Umbilical cord (tissue), 2 donors: Measurements from ENCODE around the gene USP2. TPM values are rescaled to one million over a fixed set of nuclear protein-coding genes. Genes with fewer than 3 reads are reported as not detected.

Source experiments
- DNase-seq: peaks from one replicate; pipeline ENCODE4 v3.0.0-alpha.2; 2015; ENCODE audit warnings: low spot score
- total RNA-seq: library from RNA; depleted of rRNA; stranded (reverse); fragments of >200 nt; gene quantifications from one replicate; pipeline ENCODE4 v1.2.3, GENCODE V29; 2014; ENCODE audit warnings: low replicate concordance; ENCODE audit not compliant: insufficient read depth

Gene USP2
- total RNA-seq, 1 donor from 2014 or later = 2.9 TPM

DNA sequence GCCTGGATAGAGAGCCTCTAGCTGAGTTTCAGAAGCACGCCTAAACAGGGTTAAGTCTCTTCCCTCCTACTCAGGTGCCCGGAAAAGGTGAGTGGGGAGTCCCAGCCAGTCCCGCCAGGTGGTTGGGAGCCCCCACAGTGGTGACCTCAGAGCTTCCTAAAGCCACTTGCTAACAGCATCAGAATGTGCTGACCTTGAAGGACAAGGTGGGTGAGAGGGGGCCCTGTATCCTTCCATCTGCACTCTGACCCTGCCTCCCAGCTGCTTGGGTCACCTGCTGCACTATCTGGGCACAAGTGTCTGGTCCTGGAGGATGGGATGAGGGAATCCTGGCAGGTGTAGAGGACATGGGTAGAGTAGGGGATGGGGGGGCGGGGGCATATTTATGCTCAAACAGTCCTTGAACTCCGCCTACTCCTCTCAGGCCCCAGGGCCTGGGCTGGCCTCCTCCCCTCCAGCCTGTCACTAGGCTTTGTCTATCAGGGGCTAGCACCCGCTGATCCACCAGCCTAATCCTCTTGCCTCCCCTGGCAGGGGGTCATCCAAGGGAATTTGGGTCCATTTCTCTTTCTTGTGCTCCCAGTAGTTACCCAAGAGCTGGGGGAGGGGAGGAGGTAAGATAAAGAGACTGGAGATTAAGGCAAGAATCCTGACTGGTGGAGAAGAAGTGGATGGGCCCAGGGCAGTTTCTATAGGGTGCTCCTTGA, 3.4 kb downstream of the USP2 start:
- DNase-seq = no peak

- no peak for DNase-seq
Observed at GRCh38 chr11:119377112-119377901, 4.2 kb downstream of the USP2 start.

DNA sequence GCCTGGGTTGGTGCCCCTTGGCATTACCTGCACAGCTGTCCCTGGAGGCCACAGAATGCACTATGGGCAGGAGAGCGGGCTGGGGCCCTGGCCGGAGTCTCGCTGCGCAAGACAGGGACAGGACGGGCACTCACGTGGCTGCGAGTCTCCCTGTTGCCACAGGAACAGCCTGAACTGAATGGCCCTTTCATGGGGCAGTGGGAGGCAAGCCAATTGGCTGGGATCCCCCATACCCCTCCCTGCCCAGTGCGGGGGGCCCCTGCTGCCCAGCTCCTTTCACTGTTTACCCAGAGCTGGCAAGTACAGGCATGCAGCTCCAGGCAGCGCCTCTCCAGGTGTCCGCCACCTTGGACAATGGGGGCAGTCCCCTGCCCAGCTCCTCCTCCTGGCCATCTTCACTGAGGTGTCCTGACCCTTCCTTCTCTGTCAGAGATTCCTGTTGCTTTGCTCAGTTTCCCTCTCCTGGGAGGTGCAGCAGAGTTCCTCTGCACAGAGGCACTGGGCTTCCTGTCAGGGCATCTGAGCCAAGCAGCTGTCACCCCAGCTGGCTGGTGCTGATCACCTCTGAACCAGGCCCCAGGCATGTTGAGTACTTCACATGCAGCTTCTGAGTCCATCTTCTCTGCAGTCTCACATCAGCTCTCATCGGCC, 5.2 kb downstream of the USP2 start:
- DNase-seq = no peak

- DNase-seq = peak; percentile 54
Observed at GRCh38 chr11:119375337-119376196, 5.9 kb downstream of the USP2 start.

DNA sequence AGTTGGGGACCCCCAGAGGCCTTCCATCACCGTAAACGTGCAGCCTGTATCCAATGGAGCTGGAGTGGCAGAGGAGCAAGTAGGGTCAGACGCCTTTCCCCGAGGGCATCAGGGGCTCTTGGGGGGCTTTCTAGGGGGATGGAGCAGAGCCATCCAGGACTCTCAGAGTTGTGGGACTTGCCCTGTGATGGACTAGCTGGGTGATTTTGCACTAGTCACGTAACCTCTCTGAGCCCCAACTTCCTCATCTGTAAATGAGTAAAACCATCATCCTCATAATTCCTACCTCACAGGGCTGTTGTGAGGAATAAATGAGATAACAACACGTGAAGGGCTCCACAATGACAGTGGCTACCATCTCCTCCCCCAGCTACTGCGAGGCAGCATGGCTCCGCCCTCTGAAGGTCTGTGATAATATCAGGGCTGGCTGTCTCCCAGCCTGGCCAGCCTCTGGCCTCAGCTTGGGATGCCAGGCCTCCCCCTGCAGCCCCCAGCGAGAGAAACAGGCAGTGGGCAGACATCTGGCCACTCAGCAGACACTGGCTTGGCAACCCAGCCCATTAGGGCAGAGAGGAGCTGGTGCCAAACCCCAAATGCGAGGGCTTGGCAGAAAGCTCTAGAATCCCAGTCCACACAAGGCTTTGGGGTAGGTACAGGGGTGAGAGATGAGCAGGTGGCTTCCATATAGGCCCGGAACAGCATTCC, 6.7 kb downstream of the USP2 start:
- DNase-seq = no peak

DNA sequence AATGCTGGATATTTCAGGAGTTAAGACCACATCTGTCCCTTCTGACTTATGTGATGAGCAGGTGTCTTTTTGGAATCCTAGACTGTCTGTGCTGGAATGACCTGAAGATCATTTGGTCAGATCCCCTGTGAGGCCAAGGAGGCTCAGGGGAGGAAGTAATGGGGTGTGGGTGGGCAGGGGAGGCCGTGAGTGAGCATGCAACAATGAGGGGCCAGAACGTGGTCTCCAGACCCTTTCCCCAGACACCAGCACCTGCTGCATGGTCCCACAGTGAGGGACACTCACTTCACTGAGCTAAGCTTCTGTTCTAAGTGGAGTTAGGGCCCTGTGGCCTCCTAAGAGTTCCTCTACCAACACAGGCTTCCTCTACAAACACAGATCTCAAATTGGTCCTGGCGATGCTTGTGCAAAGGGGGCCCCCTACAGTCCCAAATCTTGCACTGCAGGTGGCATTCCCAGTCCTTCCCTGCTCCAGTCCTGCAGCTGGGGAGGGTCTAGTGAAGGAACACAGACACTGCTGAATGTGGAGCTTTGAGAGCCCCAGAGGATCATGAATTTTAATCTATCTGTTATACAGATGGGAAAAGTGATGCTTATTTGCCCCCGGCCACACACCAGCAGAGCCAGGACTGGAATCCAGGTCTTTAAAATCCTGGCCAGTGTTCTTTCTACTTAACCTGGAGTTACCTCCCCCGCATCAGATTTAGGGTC, 7.4 kb downstream of the USP2 start:
- peak; percentile 76 for DNase-seq

DNA sequence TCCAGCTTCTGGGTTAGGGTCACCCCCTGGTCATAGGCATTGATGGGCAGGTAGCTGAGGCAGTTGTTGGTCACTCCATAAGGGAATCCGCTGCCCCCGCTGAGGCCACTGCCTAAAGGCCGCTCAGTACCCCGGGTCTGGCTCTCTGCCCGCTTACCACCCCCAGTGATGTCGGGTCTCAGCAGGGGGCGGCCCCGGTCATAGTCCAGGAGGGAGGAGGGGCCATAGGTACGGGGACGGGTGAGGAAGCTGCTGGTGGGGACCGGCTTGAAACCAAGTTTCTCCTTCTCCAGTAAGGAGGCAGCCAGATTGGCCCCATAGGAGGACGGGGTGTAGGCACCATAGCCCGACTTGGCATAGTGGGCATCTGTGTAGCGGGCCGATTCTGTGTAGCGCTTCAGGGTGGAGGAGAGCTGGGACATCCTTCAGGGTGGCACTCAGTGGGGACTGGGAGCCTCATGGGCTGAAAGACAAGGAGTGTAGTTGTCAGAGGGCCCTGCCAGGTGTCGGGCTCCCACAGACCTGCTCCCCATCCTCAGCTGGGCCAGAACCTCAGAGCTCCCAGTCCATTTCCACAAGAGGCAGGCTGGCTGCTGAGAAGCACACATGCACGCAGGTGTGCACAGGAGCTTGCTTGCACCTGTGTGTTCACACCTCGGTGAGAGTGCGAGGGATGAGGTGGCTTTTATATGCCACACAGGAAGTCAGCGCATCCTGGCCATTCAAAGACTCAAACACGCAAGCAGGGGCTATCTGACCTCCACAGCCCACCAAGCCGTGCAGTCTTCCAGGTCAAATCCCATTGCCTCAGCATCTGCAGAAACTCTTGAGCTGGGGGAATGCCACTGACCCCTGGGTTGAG, 8.2 kb downstream of the USP2 start:
- no peak for DNase-seq

DNA sequence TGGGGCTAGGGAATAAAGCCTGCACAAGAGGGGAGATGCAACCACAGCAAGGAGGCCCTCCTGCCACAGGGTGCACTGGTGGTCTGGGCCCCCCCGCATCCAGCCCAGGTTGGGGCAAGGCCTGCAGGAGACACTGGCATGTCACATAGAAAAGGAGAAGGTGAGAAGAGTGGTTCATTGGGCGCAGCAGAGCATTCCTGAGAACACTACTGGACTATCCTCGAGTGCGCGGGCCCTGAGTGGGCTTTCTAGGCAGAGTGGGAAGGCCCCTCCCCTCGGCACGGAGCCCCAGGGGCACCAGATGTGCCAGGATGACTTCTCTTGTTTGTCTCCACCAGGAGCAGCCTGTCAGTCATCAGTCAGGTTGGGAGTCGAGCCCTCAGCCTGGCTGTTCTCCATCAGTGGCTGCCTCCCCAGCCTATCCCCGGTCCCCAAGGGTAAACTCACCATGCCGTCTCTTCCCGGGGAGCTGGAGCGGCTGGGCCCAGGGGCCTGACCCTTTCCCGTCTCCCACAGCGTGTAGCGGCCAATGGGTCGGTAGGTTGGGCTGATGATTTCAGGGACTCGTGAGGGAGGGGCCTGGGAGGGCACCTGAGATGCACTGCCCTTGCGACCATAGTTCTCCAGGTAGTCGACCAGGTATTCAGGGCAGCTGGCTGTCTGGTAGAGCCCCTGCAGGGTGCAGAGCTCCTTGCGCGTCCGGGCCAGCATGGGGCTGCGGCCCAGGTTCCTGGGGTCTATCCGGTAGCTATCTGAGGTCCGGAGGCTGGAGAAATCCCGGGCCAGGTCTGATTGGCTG, 9.0 kb downstream of the USP2 start:
- no peak for DNase-seq

DNA sequence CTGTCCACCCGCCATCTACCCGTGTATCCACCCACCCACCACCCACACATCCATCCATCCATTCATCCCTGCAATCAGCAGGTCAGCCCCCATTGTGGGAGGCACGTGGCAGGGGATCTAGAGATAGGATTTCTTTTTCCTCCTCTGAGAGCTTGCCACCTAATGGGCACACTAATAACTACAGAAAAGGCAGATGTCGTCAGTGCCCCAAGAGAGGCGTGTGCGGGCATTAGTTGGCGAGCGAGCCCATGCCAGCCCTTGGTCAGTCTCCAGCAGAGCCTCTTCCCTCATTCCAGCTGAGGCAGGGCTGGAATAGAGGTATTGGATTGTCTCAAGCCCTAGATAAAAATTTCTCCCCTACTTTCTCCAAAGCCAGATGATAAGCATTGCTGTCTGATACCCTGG, 9.7 kb downstream of the USP2 start:
- DNase-seq = no peak

- DNase-seq = no peak
Observed at GRCh38 chr11:119371067-119371601, 10.4 kb downstream of the USP2 start.

GRCh38 chr11:119370486-119371046, 10.9 kb downstream of the USP2 start:
- DNase-seq = no peak

- no peak for DNase-seq
Observed at GRCh38 chr11:119369132-119369925, 12.2 kb downstream of the USP2 start.

GRCh38 chr11:119368121-119369034, 13.1 kb downstream of the USP2 start:
- peak; percentile 70 for DNase-seq

GRCh38 chr11:119367661-119368120, 13.8 kb downstream of the USP2 start:
- no peak for DNase-seq

- DNase-seq = peak; percentile 44
Observed at GRCh38 chr11:119366690-119367620, 14.5 kb downstream of the USP2 start.
